SK-MEL-5 (cell line): ENCODE measurements around the gene TADA2A. TPM values are rescaled to one million over a fixed set of nuclear protein-coding genes. Genes with fewer than 3 reads are reported as not detected.
"Not testable (repeated sequence)": the region's sequence is repeated elsewhere in the genome, so short reads cannot be mapped to it uniquely, and the experiment has no call there.

Source experiments
- DNase-seq: peaks from one replicate; pipeline ENCODE4 v3.0.0-alpha.2; 2016; ENCODE audit warnings: low read depth, low spot score
- in situ Hi-C: cut with HindIII; loops from 2 replicates; pipeline ENCODE4 v1.10.0; 2016; ENCODE audit warnings: low sequenced_read_pairs, high pct_unique_total_duplicates, low pct_unique_long_range_greater_than_20kb
- total RNA-seq: library from RNA; depleted of rRNA; stranded (reverse); fragments of >200 nt; shearing (Covaris generic); gene quantifications from 2 replicates; pipeline ENCODE4 v1.2.3, GENCODE V29; 2014

The TADA2A gene
- total RNA-seq, 1 experiment from 2014 or later: 19.7 TPM

DNA sequence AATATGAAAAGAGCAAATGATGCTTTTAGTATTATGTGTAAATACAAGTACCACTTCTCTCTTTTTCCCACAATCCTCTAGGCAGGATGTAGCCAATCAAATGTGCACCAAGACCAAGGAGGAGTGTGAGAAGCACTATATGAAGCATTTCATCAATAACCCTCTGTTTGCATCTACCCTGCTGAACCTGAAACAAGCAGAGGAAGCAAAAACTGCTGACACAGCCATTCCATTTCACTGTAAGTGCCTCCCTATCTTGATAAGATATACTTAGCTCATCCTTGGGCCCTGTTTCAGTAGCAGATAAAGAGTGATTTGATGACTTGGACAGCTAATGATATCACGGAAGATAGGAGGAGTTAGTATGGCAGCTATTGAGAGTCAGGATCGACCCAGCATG, 33.7 kb downstream of the TADA2A start:
- in situ Hi-C loops: no loop called here
- no peak for DNase-seq

DNA sequence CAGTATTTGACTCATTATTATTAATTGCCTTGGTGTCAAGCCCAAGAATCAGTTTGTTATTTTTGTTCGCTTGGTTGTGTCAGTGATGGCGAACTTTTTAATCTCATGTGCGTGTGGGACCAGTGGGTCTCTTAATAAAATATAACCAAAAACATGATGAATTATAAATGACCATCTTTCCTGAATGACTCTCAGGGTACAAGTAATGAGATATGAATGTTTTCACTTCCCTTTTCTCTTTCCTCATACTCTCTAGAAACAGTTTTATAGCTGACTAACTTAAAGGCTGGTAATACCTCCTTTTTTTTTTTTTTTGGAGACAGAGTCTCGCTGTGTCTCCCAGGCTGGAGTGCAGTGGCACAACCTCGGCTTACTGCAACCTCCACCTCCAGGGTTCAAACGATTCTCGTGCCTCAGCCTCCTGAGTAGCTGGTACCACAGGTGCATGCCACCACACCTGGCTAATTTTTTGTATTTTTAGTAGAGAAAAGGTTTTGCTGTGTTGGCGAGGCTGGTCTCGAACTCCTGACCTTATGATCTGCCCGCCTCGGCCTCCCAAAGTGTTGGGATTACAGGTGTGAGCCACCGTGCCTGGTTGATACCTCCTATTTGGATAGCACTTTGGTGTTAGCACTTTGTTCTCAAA, 34.8 kb downstream of the TADA2A start:
- DNase-seq, in situ Hi-C loops: not testable (repeated sequence)

DNA sequence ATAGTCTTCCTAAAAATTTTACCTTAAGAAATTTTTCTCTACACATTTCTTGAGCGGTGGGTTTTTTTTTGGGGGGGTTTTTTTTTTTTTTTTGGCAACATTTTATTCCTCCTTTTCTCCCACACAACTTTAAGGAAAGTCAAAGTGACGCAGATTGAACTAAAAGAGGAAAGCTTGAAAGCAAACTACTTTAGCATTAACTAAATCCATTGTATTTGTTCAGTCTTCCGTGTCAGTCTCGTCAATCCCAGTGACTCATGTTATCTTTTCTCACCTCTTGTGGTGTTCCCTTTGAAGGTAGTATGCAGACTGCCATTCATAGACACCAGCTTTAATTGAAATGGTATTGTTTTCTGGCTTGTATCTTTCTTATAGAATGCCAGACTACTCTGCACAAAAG, 39.3 kb downstream of the TADA2A start:
- no peak for DNase-seq
- in situ Hi-C loops: no loop called here

DNA sequence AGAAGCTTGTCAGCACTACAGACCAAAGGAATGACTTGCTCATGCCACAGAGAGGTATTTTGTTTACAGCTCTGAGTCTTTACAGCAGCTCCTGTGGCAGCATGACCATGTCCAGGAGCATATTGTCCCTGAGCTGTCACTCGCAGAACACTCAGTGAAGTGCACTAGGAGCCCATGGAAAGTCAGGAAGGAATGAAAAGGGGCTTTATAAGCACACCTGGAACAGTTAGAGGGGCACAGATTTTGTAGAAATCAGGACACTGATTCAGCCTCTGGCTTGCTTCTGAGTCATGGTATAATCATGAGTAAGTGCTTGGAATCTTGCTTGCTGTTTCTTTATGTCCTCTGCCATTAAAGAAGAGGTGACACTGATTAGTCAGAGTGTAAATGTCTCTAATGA, 41.0 kb downstream of the TADA2A start:
- in situ Hi-C loops: no loop called here

DNA sequence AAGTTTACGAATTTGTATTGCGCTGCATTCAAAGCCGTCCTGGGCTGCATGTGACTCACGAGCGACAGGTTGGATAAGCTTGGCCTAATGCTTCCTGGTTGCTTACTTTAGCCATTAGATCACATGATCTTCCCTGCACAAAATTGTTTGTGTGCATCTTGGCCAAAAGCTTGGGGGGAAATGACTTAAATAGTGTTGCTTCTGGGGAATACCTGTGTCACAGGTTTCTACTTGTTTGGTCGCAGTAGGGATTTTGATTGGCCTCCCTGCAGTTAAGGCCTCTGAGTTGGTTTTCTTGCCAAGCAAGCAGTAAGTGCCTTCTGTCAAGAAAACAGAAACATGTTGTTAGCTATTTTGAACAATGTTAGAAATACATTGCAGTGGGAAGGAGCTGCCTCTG, 43.4 kb downstream of the TADA2A start:
- DNase-seq: no peak
- in situ Hi-C loops: no loop called here

More for the DNA sequence above, 41.0 kb downstream of the TADA2A start:
- DNase-seq: no peak

DNA sequence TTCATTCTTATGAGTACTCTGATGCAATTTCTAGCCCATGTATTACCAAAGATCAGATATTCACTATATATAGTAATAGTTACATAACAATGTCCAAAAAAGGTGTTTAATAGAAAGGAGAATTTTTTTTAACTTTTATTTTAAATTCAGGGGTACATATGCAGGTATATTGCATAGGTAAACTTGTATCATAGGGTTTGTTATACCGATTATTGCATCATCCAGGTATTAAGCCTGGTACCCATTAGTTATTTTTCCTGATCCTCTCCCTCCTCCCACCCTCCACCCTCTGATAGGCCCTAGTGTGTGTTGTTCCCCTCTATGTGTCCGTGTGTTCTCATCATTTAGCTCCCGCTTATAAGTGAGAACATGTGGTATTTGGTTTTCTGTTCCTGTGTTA, 51.1 kb downstream of the TADA2A start:
- DNase-seq, in situ Hi-C loops: not testable (repeated sequence)

DNA sequence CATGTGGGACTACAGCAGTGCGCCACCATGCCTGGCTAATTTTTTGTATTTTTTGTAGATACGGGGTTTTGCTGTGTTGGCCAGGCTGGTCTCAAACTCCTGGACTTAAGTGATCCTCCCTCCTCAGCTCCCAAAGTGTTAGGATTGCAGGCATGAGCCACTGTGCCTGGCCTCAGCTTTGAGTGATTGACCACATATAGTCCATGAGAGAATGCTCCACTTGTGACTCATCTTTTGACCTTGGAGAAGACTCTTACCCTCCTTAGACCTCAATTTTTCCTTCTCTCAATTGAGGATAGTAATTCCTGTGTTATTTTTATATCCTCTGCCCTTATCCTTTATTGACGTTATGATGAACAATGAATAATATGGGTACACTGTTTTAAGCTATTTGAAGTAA, 52.1 kb downstream of the TADA2A start:
- in situ Hi-C loops: no loop called here
- DNase-seq: peak; percentile 12

DNA sequence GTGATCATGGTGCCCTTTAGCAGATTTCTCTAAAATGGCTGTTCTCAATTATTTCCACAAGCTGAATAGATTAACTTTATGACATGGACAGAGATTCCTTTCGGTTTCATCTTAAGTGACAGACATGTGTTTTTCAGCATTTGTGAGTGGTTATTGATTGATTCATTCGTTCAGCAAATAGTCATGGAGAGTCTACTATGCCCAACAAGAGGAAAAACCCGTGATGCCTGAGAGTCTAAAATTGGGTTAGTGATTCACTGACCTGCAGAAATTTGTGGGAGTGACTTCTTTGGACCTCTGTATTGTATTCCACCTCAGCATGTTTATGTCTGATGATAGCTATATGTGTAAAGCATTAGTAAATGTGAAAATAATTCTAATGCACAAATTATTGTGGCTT, 55.0 kb downstream of the TADA2A start:
- in situ Hi-C loops: no loop called here
- DNase-seq: no peak

DNA sequence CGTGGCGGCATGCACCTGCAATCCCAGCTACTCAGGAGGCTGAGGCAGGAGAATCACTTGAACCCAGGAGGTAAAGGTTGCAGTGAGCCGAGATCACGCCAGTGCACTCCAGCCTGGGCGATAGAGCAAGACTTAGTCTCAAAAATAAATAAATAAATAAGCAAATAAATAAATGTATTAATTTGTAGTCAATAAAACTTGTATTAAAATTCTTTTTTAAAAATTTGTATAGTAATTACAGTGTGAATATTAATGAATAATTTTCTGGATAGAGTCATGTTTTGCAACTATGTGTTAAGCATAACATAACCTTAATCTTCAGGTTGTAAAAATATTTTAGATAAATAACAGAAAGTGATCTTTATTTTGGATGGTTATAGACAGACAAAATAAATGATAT, 55.8 kb downstream of the TADA2A start:
- in situ Hi-C loops: no loop called here

DNA sequence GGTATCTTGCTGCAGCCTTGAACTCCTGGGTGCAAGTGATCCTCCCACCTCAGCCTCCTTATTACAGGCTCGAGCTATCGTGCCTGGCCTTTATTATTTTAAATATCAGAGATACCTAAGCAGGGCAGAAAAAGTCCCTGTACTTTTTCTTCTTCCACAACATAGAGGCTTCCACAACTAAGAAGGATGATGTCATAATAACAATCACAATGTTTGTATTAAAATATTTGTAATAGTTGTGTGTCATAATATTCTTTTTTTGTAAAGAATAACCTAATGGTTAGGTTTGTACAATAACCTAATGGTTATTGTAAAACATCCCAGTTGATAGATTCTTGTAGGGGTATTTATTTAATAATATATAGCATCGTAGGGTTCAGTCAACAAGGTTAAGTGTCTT, 56.4 kb downstream of the TADA2A start:
- DNase-seq: no peak
- in situ Hi-C loops: no loop called here

More for the DNA sequence above, 55.8 kb downstream of the TADA2A start:
- no peak for DNase-seq

DNA sequence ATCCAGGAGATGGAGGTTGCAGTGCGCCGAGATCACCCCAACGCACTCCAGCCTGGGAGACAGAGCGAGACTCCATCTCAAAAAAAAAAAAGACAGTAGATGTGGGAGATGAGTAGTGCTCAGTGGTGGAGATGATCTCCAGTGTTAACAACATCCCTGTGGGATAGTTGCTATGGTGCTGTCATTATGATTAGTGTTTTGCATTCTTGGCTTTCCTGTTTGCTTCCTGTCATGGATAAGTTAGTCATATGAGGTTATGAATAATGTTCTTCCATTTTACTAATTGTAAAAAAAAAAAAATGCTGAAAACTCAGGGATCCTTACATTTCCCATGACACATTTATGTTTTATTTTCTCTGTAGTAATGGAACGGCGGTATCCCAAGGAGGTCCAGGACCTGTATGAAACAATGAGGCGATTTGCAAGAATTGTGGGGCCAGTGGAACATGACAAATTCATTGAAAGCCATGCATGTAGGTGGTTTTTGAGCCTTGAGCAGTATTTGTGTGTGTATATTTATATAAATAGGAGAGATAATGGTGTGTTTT, 58.5 kb downstream of the TADA2A start:
- in situ Hi-C loops: no loop called here
- peak; percentile 6 for DNase-seq

DNA sequence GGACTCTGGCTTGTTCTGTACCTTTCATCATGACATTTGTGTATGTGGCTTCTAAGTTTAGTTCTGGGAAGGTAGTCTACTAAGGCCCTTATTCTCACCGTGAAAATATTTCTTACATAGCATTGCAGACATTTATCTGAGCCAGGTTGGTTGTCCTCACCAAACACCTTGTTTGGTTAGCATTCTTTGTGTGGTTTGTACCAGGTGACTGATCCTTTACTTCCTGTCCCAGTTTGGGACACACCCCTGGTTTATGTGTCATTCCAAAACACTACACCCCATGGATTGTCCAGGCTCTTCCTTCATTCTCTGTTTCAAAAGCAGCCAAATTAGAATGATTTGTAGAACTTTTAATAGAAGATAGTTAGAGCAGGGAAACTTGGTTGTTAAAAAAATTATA, 59.8 kb downstream of the TADA2A start:
- DNase-seq: no peak
- in situ Hi-C loops: no loop called here

DNA sequence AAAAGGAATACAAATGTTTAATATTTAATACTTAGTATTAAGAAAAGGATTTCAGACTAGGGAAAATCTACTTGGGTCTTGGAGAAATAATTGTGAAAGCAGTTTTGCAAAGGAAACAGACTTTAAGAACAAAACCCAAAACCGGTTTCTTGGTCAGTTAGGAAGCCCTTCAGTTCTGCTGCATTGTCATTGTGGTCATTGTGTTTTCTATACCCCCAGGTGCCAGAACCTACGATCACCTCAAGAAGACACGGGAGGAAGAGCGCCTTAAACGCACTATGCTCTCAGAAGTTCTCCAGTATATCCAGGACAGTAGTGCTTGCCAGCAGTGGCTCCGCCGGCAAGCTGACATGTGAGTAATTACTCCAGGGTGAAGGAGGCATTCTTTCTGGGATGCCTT, 63.5 kb downstream of the TADA2A start:
- in situ Hi-C loops: no loop called here
- no peak for DNase-seq

DNA sequence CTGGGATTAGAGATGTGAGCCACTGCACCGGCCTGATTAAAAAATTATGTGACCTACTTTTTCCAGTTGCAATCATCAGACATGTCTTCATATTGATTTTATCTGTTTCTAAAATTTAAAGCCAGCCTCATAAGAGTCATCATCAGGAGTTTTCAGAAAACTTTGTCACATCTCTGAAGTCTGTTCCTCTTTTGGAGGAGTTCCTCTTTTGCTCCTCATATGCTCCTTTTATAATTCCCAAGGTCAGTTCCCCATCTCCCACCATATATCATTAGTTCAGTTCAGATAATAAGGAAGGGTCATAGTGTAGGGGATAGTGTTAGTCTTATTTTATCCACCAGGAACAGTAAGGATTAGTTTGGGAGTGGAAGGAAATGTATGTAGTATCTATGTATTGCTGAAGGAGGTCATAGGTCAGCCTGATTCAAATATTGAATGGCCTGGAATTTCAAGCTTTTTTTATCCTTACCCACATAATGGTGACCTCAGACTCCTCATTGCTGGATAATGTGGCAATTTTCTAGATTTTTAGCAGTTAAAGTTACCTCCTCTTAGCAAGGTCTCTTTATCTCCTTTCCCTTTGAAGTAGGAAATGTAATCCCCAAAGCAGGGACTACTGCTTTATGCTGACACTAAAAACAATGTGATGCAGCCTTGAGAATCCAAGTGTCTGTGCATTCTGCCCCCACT, 69.2 kb downstream of the TADA2A start:
- no peak for DNase-seq
- in situ Hi-C loops: no loop called here

DNA sequence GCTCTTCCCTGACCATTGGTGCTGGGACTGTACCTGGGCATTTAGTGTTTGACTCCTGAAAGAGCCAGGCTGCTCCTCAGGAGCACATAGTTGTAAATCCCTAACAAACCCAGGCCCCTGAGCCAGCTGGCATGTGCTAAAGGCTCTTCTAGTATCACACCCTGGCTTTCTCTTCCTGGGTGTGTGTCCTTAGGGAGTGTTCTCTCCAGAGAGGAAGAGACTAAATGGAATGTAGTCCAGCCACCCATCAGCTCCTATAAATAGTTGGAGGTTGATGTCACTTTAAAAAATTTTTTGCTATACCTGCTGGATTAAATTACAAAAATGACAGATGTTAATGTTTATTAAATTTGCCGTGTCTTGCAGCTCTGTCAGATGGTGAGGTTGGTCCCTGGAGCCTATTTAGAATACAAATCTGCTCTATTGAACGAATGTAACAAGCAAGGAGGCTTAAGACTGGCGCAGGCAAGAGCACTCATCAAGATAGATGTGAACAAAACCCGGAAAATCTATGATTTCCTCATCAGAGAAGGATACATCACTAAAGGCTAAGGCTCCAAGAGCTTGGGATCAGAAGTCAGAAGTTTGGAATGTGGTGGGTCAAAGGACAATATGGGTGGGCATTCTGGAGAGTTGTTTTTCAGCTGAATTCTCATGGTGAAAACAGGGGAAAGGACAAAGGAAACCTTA, 69.9 kb downstream of the TADA2A start:
- in situ Hi-C loops: no loop called here

DNA sequence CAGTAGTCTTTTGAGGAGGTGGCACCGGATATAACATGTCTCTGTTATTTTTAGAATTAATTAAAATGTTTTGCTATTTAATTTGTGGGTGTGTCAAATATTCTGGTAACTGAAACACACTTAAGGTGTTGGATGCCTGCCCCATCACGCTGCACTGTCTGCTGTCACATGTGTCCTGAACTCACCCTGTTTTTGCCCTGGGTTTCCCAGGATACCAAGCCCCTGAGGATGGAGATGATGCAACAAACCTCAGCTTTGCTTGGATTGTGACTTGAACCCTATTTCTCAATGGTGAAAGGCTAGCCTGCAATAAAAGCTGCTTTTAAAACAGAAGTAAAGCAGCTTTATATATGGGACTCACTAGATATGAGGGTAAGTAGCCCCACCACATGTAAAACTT, 71.5 kb downstream of the TADA2A start:
- DNase-seq: no peak

More for the DNA sequence above, 69.9 kb downstream of the TADA2A start:
- DNase-seq: no peak

DNA sequence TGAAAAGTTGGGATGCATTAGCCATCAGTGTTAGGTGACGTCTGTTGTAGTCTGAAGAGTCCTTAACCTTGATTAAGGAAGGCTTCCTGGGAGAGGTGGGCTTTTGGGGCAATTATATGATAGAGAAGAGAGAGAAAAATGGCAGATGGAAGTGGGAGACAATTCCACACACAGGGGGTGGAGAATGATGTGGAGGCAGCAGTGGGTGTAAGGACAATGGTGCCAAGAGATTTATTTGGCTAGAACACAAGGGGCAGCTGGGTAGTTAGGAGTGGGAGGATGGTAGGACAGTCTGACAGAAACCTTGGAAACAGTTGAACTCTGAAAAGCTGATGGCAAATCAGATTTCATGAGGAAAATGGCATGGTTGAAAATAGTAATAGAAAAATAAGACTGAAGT, 72.3 kb downstream of the TADA2A start:
- in situ Hi-C loops: no loop called here
- DNase-seq: no peak

More for the DNA sequence above, 71.5 kb downstream of the TADA2A start:
- in situ Hi-C loops: no loop called here

DNA sequence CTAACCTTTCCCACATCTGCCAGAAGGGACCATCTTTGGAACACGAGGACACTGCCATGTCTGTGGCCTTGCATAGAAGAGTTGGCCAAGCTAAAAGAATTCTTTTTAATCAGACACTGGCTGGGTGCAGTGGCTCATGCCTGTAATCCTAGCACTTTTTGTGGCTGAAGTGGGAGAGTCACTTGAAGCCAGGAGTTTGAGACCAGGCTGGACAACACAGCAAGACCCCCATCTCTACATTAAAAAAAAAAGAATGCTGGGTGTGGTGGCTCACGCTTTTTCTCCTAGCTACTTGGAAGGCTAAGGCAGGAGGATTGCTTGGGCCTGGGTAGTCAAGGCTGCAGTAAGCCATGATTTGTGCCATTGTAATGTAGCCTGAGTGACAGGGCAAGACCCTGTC, 73.7 kb downstream of the TADA2A start:
- in situ Hi-C loops: no loop called here
- DNase-seq: no peak
